Frontal cortex (tissue), 4 donors: ENCODE results near the gene TDRKH. TPM values are rescaled to one million over a fixed set of nuclear protein-coding genes. Genes with fewer than 3 reads are reported as not detected.
"Not testable (repeated sequence)": the region's sequence is repeated elsewhere in the genome, so short reads cannot be mapped to it uniquely, and the experiment has no call there.

Source experiments
- DNase-seq, 2 donors: peaks; one replicate each; pipeline ENCODE4 v3.0.0; 2012; ENCODE audit warnings: low spot score in 2 of 2
- FAIRE-seq: peaks from 2 replicates; lab custom pipeline; 2012; peaks lifted over from hg19 to GRCh38; lab: Jason Lieb, UNC
- total RNA-seq: library from RNA; depleted of rRNA; stranded (reverse); fragments of >200 nt; gene quantifications from one replicate; pipeline ENCODE4 v1.2.3, GENCODE V29; 2014
- donor health status: control.
- donor health status: control.
- donor health status: control.

TDRKH gene
- total RNA-seq, 1 donor from 2014 or later, result 17.1 TPM

DNA sequence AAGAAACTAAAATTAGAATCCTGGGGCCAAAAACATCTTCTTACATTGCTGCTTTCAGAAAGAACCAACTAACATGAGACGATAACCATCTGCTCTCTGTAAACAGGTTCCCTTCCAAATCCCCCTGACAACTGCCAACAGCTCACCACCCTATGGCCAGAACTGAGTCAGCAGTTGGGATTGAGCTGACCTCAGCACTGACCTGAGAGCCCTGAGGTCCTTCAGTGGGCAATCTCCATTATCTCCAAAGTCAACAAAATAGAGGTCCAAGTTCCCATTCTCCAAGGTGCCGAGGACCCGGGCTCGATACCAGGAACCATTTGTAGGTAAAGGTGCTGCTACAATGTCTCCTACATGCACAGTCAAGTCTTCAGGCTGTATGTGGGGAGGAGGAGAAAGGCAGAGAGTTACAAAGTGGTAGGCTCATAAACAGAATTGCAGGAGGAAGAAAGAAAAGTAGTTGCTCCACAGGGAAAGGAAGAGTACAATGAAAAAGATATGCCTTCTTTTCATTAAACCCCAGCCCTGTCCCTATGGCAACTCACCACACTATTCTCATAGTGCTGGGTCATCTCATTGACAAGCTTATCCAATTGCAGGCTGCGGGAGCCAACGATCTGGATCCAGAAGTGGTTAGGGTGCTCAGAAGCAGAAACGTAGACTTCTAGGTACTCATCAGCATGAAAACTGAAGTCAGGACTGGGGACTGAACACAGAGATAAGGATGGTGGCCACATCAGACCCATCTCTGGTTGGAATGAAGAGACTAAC, 14.2 kb downstream of the TDRKH start:
- no peak for FAIRE-seq
- DNase-seq, result no peak

DNA sequence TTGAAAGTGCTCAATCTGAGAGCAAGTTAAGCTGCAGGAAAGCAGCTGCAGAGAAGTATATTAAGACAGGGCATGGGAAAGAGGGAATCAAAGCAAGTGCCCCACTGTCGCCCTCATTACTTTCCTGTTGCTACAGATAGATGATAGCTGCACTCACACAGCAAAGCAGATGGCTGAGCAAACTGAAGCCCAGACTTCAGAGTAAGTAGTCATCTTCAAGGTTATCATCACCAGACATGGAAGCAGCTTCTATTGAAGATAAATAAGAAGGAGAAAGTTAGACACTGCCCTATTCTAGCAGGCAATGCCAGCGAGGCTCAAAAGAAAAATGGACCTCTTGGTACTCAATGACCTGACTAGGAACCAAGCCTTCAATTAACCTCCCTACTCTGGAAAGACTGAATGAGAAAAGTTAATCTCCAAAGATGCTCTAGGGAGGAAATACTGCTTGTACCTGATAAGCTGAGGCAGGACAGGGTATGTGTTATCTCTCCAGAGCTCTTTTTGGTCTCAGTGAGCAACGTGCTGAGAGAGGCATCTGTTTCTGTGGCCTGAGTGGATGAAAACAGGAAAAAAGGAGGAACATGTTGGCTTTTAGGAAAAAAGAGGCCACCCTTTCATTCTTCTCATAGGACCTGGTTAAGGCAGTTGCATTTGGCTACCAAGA, 15.9 kb downstream of the TDRKH start:
- DNase-seq, result no peak
- FAIRE-seq, result no peak

DNA sequence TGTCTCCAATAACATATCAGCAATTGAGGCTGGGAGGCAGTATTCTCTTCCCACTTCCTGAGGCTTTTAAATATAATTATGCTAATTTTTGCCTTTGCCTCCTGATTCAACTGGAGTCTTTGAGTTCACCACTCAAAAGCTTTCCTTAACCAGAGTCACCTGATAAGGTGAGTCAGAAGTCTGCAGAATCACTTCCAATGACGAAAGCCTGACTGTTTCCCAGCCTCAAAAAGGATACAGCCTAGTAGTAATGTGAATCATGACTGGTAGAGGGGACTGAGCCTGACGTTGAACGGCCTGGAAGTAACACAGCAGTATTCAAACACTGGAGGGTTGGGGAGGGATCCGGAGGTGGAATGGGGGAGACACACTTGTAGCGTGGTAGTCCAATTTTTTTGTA, 16.6 kb downstream of the TDRKH start:
- FAIRE-seq, result no peak
- DNase-seq, result no peak

DNA sequence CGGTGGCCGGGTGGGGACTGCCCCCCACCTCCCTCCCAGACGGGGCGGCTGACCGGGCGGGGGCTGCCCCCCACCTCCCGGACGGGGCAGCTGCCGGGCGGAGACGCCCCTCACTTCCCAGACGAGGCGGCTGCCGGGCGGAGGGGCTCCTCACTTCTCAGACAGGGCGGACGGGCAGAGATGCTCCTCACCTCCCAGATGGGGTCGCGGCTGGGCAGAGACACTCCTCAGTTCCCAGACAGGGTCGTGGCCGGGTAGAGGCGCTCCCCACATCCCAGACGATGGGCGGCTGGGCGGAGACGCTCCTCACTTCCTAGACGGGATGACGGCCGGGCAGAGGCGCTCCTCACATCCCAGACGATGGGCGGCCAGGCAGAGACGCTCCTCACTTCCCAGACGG, 21.0 kb downstream of the TDRKH start:
- not testable (repeated sequence) for FAIRE-seq, DNase-seq

DNA sequence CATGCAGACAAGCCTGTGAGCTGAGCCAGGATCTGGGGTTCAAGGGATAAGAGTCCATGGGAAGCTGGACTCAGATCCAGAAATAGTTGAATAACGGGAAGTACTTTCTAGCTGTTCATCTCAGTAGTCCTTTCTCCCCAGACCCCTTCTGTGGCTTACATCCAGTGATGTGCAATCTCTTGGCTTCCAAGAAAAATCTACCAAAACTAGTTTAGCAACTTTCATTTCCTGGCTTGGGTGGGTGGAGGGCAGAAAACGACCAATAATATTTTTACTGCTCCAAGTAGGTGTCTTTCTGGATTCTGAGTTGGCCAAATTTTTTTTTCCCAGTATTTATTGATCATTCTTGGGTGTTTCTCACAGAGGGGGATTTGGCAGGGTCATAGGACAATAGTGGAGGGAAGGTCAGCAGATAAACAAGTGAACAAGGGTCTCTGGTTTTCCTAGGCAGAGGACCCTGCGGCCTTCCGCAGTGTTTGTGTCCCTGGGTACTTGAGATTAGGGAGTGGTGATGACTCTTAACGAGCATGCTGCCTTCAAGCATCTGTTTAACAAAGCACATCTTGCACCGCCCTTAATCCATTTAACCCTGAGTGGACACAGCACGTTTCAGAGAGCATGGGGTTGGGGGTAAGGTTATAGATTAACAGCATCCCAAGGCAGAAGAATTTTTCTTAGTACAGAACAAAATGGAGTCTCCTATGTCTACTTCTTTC, 21.8 kb downstream of the TDRKH start:
- not testable (repeated sequence) for FAIRE-seq, DNase-seq

DNA sequence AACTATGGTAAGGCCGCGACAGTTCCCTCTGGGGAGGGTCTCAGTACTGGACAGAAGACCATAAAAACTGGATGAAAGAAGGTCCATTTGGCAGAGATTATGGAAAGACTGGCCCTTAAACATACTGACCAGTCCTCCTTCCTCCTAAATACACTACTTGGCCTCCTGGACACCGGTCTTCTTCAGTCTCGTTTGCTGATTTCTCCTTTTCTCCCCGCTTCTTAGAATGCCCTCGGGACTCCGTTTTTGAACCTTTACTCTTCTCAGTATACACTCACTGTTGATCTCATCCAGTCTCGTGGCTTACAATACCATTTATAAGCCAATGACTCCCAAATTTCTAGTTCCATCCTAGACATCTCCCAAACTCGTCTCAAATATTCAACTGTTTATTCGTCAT, 26.3 kb downstream of the TDRKH start:
- no peak for FAIRE-seq
- no peak for DNase-seq

DNA sequence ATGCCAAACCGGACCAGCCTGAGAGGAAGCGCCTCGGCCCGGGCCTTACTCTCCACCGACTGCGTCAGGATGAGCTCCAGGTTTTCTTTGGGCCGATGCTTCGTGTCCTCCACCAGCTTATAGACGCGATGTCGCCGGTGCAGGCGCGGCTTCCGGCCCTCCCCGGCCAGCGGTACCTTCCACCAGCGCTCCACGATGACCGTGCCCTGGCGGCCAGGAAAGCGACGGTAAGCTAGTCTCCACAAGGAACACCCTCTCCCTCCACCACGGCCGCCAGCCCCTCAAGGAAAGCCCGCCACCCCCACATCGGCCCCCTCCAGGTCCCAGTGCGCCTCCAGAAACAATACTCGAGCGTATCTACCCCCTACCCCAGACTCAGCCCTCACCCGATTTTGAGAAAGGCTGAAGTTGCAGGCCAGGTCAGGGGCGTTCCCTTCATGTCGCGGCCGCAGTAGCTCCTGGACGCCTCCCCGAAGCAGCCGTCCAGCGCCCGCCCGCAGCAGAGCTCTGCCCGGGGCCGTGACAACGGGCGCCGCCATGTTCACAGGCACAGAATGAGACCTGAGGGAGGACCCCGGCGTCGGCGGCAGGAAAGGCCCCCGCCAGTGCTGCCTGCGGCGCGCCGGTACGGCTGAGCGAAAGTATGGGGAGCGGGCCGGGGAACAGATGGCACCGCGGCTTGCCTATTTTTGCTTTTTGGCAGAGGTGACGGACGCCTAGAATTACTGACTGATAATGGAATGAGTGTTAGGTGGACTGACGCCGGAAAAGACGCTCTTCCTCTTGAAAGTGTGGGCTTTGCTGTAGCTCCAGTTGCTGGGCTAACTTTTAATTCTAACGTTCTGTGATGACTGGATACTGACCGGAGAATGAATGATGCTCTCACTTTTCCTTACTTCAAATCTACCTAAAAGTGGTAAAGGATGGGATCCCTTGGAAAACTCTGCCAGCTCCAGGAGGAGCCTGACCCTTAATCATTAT, 27.1 kb downstream of the TDRKH start, which contains the start of gene MRPL9:
TSS of gene MRPL9 (minus strand) at position 556 of the 981 bp plus-strand sequence. CDS start at position 539, 17 bp downstream.
- FAIRE-seq (no peak), DNase-seq (peak; percentile 79 to 84)

DNA sequence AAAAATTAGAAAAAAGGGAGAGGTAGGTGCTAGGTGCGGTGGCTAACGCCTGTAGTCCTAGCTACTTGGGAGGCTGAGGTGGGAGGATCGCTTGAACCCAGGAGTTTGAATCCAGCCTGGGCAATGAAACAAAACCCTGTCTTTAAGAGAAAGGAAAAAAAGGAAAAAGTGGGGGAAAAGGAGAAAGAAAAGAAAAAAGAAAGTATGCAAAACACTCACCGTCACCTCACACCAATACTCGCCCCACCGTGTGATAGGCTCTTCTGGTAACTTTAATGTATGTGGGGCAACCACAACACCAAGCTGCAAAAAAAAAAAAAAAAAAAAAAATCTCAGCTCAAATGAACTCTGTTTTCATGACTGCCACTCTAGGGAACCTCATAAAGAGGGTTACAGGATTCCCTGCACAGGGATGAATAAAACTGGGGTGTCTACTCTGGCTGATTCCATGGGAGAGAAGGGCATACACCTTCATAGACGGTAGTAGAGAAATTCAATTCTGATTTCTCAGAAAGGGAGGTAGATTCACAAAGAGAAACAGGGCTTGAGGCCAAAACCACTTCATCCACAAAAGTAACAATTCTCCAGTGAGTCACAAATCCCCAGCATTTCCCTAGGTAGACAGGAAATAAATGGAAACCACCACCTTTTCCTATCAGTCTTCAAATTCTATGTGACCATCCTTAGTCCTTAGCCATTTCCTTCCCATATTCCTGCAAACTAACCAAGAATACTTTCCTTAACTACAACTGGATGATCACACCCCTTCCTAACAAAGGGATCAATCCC, 29.5 kb downstream of the TDRKH start:
- no peak for DNase-seq
- FAIRE-seq, result no peak

DNA sequence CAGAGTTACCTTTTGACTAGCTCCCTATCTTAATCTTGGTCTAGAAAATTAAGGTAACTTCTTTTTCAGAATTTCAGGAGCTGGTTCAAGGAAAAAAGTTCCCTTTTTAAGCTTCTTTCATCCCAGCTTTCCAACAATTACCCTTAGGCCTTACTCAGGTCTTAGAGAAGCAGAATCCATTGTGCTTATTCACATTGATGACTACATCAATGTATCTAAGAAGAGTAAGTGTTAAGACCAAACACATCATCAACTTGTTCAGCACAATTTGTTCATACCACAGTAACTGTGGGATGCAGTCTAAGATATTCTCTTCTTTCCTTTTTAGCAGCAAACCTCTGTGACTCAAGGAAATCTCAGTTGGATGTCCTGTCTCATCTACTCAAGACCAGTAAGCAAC, 31.1 kb downstream of the TDRKH start:
- FAIRE-seq (no peak), DNase-seq (no peak)

DNA sequence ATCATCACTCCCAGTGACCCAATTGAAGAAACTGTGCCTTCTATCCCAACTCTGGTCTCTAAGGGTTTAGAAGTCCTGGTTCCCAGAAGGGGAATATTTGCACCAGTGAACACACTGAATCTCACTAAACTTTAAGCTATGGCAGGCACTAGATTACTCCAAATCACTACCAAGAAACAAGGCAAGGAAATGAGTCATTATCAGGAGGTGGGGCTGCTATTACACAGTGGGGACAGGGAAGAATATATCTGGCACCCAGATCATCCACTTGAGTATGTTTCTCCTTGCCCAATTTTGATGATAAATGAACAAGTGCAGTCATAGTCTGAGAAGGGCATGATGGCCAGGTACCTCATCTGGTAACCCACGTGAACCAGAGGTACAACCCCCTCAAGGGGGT, 34.0 kb downstream of the TDRKH start:
- FAIRE-seq (no peak), DNase-seq (no peak)

DNA sequence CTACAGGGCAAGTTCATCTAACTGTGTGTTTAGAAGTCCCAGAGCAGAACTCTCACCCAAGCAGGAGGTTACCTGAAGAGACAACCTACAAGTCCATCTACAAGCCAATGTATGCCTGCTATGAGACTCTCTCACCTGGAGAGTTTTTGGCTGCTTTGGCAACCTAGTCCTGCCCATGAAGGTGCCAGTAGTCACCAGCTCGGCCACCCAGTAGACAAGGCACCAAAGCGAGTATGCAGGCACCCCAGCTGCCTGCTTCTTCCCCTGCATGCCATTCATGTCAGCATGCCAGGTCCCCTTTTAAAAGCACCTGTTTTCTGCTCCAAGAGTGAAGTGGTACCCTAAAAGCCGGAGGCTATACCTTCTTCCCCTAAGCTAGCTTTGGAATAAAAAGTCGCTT, 48.8 kb downstream of the TDRKH start:
- no peak for FAIRE-seq
- no peak for DNase-seq

DNA sequence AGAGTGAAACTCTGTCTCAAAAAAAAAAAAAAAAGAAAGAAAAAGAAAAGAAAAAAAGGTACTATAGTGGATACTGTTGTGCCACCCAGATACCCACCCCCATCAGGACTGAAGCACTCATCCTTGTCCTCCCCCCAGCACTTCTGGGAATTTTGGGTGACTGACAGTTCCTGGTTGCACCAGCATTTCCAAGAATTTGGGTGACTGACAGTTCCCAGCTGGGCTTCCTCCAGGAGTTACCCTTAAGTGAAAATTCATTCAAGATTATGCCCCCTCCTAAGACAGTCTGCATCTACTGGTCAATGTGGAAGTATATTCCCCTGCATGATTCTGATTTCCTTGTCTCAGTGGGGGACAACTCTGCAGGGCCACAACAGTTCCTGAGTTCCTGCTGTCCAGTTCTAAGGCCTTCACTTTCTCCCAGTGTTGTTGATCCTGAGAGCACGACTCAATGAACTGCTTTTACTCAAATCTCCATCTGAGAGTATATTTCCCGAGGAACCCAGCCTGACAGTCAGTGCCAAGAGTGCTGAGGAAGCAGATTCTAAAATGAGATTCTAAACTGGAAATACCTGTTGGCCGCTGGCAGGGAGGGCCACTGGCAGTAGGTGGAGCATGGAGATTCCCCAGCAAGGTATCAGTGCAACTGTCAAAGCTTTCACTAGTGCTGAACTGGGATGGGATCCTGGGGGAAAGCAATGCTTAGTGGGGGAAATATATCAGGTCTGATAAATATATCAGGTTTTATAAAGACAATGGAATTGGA, 50.5 kb downstream of the TDRKH start:
- DNase-seq, result no peak
- FAIRE-seq, result no peak

DNA sequence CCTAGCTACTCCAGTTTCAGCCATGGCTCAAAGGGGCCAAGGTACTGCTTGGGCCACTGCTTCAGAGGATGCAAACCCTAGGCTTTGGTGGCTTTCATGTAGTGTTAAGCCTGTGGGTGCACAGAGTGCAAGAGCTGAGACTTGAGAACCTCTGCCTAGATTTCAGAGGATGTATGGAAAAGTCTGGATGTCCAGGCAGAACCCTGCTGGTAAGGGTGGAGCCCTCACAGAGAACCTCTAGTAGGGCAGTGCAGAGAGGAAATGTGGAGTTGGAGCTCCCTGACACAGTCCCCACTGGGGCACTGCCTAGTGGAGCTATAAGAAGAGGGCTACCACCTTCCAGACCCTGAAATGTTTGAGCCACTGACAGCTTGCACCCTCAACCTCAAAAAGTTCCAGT, 52.8 kb downstream of the TDRKH start:
- FAIRE-seq, result no peak
- no peak for DNase-seq

DNA sequence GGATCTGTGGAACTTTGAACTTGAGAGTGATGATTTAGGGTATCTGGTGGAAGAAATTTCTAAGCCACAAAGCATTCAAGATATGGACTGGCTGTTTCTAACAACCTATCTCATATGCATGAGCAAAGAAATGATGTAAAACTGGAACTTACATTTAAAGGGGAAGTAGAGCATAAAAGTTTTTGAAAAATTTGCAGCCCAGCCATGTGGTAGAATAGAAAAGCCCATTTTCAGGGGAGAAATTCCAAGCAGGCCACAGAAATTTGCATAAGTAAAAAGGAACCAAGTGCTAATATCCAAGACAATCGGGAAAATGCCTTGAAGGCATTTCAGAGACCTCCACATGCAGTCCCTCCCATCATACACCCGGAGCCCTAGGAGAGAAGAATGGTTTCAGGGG, 53.3 kb downstream of the TDRKH start:
- DNase-seq, result no peak
- no peak for FAIRE-seq

DNA sequence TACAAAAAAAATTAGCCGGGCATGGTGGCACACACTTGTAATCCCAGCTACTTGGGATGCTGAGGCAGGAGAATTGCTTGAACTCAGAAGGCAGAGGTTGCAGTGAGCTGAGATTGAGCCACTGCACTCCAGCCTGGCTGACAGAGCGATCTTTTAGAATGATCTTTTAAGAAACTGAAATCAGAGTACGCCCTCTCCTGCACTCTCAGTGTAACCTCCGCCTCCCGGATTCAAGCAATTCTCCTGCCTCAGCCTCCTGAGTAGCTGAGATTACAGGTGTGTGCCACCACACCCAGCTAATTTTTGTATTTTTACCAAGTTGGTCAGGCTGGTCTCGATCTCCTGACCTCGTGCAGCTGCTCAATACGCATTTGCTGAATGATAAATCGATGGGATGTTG, 56.3 kb downstream of the TDRKH start:
- DNase-seq, FAIRE-seq: not testable (repeated sequence)

DNA sequence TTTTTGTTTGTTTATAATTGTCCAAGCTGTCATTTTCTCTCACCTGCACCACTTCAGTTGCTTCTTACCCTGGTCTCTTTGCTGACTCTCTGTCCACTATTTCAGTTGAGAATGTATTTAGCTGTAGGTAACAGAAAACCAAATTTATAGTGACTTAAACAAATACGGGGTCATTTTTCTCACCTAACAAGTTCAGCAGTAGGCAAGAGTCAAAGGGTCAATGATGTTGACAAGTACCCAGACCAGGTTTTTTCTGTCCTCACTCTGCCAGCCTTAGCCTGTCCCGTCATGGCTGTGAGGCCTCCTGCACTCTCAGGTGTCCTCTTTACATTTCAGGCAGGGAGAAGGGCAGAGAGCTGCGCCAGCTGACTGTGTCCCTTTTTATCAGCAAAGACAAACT, 57.2 kb downstream of the TDRKH start:
- DNase-seq, result no peak
- no peak for FAIRE-seq

DNA sequence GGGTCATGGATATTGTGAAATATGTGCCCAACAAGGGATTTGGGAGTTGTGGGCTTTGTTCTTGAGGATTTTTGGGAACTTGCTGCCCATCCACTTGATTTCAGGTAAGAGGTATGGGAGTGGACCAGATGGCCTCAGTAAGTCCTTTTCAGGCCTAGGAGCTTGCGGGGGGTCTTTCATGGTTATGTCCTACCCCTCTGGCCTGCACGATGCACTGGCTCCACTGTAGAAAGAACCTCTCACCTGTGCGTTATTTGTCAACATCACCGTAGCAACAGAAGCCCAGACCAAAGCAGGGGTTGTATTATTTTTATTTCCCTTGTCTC, 60.4 kb downstream of the TDRKH start:
- FAIRE-seq (no peak), DNase-seq (no peak)
